GM19240 (cell line): Measurements from ENCODE around the gene CARD11.
"Not testable (repeated sequence)": the region's sequence is repeated elsewhere in the genome, so short reads cannot be mapped to it uniquely, and the experiment has no call there.

Experiments
- DNase-seq: peaks from one replicate; pipeline ENCODE4 v3.0.0; 2011; ENCODE audit warnings: low spot score; ENCODE audit not compliant: insufficient read length

The CARD11 gene

DNA sequence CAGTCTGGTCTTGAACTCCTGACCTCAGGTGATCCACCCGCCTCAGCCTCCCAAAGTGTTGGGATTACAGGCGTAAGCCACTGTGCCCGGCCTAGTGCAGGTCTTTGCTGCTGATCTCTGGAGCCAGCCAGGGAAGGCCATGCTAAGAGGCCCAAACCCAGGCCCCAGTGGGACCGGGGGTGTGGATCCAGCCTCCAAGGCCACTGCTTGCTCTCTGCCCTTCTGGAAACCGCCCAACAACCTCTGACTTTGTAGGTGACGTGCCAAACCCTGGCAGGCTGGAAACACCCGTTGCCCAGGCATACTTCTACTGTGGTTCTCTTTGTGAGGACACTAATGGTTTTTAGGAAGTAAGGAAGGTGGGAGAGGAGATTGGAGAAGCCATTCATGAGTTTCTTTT lies 116.1 kb downstream of the CARD11 start:
- no peak for DNase-seq

DNA sequence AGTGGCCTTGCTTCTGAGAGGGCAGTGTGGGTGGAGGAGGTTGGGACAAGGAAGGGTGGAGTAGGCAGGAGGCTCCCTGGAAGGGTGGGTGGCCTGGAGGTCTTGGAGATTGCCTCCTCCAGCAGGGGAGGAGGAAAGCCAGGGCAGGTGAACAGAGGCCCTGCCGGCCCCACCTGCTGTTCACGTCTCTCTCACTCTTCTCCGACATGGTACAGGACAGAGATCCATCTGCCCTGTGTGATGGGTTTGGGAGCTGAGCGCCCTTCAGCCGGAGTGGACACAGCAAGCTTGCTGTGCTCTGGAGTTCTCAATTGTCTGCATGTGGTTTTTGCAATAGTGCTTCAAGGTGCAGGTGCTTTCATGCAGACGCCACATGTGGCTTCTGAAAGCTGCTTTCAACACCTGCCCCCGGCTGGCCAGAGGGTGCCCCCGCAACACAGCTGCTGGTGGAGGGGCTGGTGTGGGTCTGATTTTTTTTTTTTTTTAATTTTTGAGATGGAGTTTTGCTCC lies 116.7 kb downstream of the CARD11 start:
- no peak for DNase-seq

DNA sequence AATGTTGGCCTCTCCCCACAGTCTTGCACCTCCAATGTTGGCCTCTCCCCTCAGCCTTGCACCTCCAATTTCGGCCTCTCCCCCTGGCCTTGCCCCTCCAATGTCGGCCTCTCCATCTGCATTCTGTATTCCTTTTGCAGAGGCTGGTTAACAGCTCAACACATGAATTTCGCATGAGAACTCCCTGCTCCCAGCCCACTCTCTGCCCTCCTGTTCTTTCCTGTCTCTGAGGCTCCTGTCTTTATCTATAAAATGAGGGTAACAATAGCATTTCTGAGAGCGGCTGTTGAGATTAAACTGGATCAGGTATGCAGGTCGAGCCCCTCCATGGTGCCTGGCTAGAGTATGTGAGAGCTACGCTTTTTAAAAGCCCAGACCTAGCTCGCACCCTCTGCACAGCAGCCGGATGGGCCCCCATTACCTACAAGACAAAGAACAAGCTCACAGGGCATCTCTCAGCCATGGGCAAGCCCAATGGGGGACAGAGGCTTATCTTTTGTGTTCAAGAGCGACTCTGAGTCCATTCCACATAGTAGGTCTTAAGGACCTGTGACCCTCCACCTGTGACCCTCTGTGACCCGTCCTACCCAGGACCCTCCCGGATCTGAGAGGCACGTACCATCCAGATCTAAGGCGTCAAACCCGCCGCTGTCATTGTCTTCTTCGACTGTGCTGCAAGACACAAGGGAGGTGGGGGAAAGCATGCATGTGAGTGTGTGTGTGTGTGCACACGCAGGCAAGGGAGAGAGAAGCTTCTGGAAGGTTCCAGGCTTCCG lies 117.4 kb downstream of the CARD11 start:
- DNase-seq = no peak

DNA sequence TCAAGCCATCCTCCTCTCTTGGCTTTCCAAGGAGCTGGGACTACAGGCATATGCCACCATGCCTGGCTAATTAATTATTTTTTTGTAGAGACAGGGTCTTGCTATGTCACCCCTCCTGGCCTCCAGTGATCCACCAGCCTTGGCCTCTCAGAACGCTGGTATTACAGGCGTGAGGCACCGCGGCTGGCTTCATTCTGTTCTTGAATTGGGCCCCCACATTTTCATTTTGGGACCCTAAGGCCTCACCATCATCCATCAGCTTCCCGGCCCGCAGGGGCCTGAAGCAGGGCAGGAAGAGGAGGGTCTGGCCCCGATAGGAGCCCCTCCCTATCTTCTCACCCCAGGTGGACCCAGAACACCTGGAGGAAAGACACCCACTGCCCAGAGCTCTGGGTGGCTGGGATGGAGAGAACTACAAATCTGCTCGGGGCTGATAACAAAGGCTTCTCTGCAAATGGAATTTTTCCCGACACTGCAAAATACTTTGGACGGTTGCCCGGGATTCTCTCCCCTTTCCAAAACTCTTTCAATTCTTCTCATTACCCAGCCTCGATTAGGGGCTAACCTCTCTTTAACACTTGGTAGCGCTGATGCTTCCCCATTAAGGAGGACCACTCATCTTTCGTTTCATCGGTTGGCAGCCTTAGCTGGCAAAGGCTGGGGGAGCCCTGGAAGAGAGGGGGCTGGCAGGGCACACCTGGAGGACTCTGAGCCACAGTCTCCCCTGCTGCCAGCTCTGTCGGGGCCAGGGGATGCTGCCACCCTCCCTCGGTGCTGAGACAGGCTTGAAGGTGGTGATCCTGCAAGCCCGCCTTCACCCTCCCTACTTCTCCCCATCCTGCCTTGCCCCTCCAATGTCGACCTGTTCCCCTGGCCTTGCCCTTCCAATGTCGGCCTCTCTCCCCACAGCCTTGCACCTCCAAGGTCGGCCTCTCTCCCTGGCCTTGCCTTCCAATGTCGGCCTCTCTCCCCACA lies 118.5 kb downstream of the CARD11 start:
- DNase-seq = no peak

DNA sequence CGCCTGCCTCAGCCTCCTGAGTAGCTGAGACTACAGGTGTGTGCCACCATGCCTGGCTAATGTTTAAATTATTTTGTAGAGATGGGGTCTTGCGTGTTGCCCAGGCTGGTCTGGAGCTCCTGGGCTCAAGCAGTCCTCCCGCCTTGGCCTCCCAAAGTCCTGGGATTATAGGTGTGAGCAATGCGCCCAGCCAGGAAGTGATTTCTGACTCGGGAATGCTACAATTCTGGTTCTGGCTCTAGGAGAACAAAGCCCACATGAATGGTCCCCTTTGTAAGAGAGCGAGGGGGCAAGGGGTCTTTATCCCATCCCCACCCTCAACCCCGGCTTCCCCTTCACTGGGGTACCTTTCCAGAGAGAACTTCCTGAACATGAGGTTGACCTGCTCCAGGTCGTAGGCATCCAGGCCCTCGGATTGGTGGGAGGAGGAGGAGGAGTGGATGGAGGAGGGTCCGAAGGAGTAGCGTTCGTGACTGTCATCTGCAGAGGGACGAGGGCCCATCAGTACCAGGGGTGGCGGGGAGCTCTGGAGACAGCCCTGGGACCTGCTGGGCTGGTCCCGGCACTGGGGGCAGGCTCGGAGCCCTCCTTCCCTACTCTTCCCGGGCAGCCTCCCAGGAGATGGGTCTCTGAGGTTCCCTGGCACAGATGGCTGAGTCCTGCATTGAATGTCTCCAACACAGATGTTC lies 119.6 kb downstream of the CARD11 start:
- DNase-seq = no peak

DNA sequence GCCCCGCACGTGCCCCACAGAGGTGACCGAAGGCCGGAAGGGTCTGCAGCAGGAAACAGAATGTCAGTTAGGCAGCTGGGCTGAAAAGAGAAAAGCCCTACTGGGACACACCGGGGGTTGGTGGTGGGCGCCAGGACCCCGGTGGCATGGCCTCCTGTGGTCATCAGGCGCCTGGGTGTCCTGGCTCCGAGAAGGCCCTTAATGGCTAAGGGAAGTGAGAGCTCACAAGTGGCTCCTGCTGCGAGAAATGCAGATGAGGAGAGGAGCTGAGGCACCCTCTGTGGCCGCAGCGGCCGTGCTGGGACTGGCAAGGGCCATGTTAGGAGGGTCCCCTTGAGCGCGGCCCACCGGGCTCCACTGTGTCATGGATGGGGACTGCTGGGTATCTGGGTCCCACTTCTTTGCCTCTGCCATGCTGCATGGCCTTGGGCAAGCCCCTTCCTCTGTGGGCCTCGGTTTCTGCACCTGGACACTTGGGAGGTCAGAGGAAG lies 120.3 kb downstream of the CARD11 start:
- DNase-seq = no peak

DNA sequence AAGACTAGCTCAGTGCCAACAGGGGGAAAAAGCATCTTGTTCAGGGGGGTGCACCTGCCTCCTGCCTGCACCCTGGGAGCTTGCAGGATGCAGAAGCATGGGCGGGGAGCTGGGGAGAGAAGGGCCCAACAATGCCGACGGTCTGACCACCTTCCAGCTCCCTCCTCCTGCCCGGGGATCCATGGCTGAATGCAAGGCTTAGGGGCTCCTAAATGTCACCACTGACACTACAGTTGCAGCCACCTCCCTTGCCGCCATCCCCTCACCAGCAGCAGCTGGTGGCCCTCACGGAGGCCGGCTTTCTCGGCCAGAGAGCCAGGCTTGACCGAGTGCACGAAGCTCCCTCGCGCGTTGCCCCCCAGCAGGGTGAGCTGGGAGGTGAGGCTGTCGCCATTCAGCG lies 120.8 kb downstream of the CARD11 start:
- no peak for DNase-seq

DNA sequence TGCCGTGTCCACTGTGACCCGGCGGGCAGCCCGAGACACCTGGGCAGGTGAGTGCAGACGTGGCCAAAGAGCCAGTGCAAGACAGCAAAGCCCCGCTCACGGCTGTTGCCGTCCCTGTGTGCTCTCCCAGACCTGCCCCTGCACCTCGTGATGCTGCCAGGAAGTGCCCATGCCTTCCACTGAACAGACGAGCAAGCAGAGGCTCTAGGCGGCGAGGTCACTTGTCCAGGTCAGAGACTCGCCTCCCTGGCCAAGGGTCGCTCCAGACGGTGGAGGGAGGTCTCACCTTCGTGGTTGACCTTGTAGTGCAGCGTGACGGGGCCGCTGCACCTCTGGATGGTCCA lies 121.3 kb downstream of the CARD11 start:
- DNase-seq = no peak

DNA sequence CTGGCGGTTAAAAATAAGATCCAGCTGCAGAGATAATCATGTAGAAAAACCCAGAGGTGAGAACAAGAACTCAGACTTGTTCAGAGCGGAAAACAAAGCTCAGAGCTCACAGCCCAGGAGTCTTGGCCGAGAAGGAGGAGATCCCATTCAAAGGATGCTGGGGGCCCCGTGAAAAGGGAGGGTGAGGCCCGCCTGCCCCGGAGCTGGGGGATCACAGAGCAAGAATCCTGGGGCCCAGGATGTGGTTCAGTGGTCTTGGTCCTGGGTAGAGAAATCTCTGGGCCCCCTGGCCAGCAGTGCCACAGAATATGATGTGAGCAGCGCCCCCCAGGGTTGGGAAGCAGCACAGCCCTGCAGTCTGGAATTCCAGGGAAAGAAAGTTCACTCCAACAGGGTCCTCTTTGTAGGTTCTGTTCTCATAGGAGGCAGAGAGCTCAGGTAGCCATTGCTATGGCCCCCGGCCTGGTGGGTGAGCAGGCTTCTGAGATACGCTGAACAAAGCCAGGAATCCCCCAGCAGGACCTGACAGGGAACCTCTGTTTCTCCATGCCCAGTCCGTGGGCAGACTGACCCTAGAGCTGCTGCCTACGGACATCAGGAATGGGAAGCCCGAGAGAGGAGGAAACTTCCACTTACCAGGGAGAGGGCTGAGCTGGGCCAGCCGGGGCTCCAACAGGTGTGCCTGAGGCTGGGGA lies 121.9 kb downstream of the CARD11 start:
- DNase-seq = no peak

DNA sequence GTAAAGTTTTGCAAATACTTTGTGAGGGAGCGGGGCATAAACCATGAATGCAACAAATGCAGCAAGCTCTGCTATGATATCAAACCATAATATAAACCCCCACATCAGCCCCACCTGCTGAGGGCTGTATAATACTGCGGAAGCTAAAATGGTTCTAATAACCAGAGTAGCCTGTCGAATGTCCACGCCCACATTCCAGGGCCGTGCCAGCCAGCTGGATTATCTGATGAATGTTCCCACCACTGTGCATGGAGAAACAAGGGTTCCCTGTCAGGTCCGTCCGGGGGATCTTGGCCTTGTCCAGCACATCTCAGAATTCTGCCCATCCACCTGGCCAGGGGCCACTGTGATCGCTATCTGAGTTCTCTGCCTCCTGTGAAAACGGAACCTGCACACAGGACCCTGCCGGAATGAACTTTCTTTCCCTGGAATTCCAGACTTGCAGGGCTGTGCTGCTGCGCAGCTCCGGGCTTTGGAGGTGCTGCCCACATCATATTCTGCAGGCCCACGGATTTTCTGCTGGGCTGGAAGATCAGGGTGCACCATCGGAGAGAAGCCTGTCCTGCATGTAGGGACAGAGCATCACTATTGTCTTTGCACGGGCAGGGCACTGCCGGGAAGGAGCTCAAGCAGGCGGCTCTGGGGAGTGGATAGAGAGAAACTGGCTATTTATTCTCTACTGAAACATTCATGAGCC lies 122.6 kb downstream of the CARD11 start:
- DNase-seq = no peak

DNA sequence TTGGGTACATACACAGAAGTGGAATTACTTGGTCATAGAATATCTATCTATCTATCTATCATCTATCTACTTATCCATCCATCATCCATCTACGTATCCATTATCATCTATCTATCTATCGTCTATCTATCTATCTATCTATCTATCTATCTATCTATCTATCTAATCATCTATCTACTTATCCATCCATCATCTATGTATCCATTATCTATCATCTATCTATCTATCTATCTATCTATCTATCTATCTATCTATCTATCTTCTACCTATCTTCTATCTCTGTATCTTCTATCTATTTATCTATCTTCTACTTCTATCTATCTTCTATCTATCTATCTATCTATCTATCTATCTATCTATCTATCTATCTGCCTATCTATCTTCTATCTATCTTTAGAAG lies 123.2 kb downstream of the CARD11 start:
- not testable (repeated sequence) for DNase-seq

DNA sequence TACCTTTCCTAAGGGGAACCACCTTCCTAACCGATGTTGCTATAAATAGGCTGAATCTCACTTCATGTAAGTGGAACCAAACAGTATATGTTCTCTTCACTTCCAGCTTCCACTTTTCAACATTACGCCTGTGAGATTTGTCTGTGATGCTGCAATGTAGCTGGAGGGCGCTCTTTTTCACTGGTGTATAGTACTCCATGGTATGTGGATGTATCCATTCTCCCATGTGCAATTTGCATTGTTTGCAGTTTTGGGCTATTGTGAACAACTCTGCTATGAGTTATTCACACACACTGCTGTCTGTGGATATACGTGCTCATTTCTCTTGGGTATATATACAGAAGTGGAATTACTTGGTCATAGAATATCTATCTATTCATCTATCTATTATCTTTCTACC lies 123.6 kb downstream of the CARD11 start:
- DNase-seq = no peak

DNA sequence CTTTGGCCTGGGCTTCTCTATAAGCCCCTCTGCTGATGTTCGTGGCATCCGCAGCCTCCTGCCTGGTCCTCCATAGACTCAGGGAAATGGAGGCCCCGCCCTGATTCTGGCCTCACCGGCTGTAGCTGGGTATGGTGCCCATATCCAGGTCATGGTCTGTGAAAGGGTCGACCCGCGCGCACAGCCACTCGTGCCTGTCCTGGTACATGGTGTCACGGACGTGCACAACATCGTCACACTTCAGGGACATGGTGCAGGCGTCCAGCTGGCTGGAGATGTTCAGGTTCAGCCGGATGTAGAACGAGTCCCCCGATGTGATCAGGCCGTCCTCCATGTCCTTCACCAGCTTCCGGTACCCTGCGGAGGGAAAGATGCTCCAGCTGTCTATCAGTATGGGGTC lies 124.4 kb downstream of the CARD11 start:
- DNase-seq = no peak

DNA sequence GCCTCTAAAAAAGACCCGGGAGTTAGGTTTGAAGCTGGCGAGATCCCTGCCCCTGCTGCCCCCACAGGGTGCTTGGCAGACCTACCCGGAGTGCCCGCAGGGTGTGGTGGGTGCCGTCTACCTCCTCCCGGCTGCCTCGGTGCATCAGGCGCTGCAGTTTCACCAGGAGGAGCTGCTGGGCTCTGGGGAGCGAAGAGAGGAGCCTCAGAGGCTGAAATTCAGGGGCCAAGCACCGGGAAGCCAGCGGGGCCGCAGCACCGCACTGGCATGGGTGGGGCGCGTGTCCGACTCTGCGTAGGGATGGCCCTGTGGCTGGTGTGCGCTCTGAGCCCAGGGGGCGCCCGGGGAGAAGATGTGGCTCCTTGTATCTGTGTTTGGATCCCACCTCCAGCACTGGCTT lies 125.3 kb downstream of the CARD11 start:
- no peak for DNase-seq

DNA sequence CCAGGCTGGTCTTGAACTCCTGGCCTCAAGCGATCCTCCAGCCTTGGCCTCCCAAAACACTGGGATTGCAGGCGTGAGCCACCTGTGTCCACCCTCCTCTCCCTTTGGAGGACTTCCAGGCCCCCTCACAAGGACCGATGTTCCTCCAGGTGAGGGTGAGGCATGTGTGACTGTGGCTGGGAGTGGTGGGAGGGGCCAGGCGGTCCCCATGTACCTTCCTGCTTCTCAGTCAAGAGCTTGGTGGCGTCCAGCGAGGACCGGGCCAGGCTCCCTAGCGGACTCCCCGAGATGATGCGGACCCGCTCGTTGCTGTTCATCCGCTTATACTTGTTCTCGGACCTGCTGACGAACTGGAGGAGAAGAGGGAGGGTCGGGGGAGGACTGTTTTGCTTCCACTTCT lies 128.6 kb downstream of the CARD11 start:
- no peak for DNase-seq

DNA sequence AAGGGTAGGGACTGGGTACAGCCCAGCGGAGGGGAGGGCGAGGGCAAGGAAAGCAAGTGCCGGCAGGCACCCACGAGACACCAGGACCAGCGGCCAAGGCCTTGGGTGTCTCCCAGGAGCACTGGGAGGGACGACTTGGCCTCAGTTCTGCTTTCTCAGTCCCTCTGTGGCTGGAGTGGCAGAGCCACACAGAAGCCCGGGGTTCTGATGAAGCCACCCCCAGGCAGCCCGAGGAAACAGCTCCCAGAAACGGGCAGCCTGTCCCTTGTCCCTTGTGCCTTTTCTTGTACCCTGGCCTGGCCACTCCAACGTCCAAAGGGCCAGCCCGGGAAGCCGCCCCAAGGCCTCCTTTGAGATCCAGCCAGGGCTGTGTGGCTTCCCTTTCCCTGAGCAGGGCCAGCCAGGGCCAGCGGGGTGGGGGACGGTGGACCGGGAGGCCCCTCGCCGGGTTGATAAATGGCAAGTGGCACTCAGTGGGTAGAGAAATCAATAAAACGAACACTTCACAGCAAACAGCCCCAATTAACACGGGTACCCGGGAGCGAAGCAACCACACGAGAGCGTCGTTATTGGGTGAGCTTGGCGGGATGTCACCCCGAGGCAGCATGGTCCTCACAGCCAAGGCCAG lies 129.8 kb downstream of the CARD11 start:
- DNase-seq = no peak

DNA sequence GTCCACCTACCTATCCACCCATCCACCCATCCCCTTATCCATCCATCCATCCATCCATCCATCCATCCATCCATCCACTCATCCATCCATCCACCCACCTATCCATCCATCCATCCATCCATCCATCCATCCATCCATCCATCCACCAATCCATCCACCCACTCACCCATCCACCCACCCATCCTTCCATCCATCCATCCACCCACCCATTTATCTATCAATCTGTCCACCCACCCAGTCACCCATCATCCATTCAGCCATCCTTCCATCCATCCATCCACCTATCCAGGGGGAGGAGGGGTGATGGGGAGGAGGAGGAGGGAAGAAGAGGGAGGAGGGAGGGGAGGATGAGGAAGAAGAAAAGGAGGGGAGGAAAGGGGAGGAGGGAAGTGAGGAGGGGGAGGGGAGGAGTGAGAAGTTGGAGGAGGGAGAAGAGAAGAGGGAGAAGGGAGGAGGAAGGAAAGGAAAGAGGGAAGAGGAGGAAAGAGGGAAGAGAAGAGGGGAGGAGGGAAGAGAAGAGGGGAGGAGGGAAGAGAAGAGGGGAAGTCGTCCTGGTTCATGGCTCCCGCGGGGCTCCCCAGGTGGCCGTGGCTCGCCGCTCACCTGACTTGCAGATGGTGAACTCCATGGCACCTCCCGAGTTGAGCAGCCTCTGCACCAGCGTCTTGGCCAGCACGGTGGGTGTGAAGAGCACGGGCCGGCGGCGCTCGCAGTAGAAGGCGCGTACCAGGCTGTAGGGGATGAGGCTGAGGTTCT lies 130.8 kb downstream of the CARD11 start:
- DNase-seq = no peak

DNA sequence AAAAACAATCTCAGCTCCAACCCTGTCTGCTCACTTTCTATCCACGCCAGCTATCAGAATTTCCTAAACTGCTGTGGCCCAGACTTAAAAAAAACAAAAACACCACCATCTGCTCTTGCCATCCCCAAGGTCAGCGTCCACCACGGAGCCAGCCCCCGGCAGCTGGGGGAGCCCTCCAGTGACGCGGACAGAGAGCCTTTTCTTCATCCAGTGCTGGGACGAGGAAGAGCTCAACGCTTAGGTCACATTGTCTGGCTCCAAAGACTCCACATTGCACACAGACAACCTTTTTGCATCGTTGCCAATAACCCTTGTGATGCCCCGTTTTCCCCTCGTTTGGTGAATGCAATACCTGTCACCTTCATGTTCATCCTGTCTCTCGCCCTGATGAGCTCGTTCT lies 132.2 kb downstream of the CARD11 start:
- no peak for DNase-seq

DNA sequence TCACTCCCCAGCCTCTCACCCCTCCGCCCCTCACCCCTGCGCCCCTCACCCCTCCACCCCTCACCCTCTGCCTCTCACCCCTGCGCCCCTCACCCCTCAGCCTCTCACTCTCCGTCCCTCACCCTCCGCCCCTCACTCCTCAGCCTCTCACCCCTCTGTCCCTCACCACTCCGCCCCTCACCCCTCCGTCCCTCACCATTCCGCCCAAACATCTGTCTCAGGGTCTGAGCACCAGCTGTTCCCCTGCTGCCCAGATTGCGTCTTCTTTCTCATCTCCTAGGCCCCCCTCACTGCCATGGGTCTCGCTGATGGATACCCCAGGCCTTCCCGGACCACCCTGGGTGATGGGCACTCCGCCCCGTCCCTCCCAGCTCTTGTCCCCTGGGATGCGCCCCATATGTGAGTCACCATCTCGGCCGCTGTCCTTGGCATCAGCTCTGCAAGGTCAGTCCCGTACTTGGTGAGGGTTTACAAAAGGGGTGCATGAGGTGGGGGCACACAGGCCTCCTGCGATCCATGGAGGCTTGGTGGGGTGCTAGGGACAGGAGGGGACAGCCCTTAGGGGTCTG lies 134.1 kb downstream of the CARD11 start:
- DNase-seq = no peak
